DOHH2 (cell line): Measurements from ENCODE around the gene DNAI2.

ENCODE experiments used
- EZH2phosphoT487 ChIP-seq: fragments of 200-600 bp; sonication (generic); IDR thresholded peaks from 2 replicates; pipeline ENCODE4 v1.6.1; 2017; ENCODE audit warnings: borderline replicate concordance, mild to moderate bottlenecking, antibody characterized with exemption, low read length, moderate library complexity, mixed read lengths
- TF ChIP-seq, protein P1 (sequence below): fragments of 200-600 bp; sonication (generic); IDR thresholded peaks from one replicate; pipeline ENCODE4 v1.5.1; 2014; ENCODE audit warnings: antibody characterized with exemption, mild to moderate bottlenecking, low read depth, low read length; ENCODE audit not compliant: poor library complexity, severe bottlenecking

DNA sequence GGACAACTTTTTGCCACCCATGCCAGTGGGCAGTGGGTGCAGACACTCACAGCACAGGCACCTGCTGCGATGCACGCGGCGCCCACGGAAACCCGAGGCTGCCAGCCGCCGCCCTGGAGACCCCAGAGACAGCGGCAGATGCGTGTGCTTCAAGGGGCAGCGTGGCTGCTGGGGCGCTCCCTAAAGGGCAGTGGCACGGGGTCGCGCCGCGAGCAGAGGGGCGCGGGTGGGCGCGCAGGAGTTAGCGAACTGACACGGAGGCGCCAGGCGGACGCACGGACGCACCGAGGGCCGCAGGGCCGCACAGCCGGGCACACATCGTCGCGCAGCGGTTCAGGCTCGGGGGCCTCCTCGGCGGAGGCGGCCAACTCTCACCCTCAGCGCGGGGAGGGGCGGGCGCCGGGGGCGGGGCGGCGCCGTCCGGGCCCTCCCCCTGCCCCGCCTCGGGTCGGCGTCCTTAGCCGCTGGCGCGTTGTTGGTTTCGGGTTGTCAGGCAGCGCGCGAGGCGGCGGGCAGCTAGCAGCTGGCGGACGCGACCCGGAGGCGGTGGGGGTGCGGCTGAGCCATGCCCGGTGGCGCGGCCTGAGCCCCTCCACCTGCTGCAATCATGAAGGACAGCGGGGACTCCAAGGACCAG, 51.8 kb downstream of the DNAI2 start, which contains the start of gene KIF19:
- TF ChIP-seq, protein P1, sequence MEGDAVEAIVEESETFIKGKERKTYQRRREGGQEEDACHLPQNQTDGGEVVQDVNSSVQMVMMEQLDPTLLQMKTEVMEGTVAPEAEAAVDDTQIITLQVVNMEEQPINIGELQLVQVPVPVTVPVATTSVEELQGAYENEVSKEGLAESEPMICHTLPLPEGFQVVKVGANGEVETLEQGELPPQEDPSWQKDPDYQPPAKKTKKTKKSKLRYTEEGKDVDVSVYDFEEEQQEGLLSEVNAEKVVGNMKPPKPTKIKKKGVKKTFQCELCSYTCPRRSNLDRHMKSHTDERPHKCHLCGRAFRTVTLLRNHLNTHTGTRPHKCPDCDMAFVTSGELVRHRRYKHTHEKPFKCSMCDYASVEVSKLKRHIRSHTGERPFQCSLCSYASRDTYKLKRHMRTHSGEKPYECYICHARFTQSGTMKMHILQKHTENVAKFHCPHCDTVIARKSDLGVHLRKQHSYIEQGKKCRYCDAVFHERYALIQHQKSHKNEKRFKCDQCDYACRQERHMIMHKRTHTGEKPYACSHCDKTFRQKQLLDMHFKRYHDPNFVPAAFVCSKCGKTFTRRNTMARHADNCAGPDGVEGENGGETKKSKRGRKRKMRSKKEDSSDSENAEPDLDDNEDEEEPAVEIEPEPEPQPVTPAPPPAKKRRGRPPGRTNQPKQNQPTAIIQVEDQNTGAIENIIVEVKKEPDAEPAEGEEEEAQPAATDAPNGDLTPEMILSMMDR = no peak
- TF ChIP-seq EZH2phosphoT487 = no peak
